ENCODE measurements around the gene ARL15. TPM values are rescaled to one million over a fixed set of nuclear protein-coding genes. Genes with fewer than 3 reads are reported as not detected.

ARL15 gene
- total RNA-seq, 1 donor from 2014 or later: 28.9 TPM

- Mint-ChIP-seq H3K27ac (no peak overlapping the region), H3K27me3 (no peaks in the 10 kb centered on the region), H3K36me3 (ENCODE audit: insufficient read depth) (peaks cover 1% of the 10 kb centered on the region), H3K4me1 (ENCODE audit: low read depth) (peaks cover 15% of the 10 kb centered on the region), H3K4me3 (ENCODE audit: low read depth) (no peak overlapping the region), H3K9me3 (ENCODE audit: low read depth) (no peaks in the 10 kb centered on the region)
- TF ChIP-seq, protein P1, sequence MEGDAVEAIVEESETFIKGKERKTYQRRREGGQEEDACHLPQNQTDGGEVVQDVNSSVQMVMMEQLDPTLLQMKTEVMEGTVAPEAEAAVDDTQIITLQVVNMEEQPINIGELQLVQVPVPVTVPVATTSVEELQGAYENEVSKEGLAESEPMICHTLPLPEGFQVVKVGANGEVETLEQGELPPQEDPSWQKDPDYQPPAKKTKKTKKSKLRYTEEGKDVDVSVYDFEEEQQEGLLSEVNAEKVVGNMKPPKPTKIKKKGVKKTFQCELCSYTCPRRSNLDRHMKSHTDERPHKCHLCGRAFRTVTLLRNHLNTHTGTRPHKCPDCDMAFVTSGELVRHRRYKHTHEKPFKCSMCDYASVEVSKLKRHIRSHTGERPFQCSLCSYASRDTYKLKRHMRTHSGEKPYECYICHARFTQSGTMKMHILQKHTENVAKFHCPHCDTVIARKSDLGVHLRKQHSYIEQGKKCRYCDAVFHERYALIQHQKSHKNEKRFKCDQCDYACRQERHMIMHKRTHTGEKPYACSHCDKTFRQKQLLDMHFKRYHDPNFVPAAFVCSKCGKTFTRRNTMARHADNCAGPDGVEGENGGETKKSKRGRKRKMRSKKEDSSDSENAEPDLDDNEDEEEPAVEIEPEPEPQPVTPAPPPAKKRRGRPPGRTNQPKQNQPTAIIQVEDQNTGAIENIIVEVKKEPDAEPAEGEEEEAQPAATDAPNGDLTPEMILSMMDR (IDR thresholded peaks at IDR 0.05; ENCODE audit: unreplicated experiment): no peak
- DNase-seq (ENCODE audit: low spot score, unreplicated experiment): no peak
These were observed 338.8 kb downstream of the ARL15 start for GRCh38 chr5:53971551-53971950.

GRCh38 chr5:53971131-53971530 is 339.2 kb downstream of the ARL15 start:
- Mint-ChIP-seq H3K27me3 (no peaks in the 10 kb centered on the region), H3K4me3 (ENCODE audit: low read depth) (no peak overlapping the region), H3K9me3 (ENCODE audit: low read depth) (no peaks in the 10 kb centered on the region), H3K27ac (no peak overlapping the region), H3K36me3 (ENCODE audit: insufficient read depth) (peaks cover 1% of the 10 kb centered on the region), H3K4me1 (ENCODE audit: low read depth) (peaks cover 15% of the 10 kb centered on the region)
- TF ChIP-seq, protein P1 (IDR thresholded peaks at IDR 0.05; ENCODE audit: unreplicated experiment): no peak
- no peak for DNase-seq (ENCODE audit: low spot score, unreplicated experiment)

DNA sequence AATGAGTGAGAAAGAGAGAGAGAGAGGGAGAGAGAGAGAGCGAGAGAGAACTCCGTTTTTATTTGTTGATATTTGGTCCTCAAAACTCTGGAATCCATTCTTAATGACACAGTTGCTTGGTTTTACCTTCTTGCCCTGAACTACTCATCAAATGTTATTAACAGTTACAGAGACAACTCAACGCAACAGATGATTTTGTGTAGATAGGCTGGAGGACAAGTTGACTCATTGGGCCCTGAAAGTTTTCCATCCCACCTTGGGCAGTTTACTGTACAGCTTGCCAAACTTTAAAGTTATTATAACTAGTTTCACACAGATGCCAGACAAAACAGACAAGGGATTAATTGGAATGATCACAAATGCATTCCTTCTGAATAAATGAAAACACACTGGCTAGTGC is 339.9 kb downstream of the ARL15 start:
- no peak overlapping the region for H3K4me3 Mint-ChIP-seq (ENCODE audit: low read depth)
- H3K36me3 Mint-ChIP-seq (ENCODE audit: insufficient read depth): peaks cover 1% of the 10 kb centered on the region
- no peaks in the 10 kb centered on the region for H3K27me3 Mint-ChIP-seq
- H3K4me1 Mint-ChIP-seq (ENCODE audit: low read depth): peaks cover 15% of the 10 kb centered on the region
- no peak overlapping the region for H3K27ac Mint-ChIP-seq
- H3K9me3 Mint-ChIP-seq (ENCODE audit: low read depth): no peaks in the 10 kb centered on the region
- DNase-seq (ENCODE audit: low spot score, unreplicated experiment): no peak
- TF ChIP-seq, protein P1 (IDR thresholded peaks at IDR 0.05; ENCODE audit: unreplicated experiment): no peak

GRCh38 chr5:53969176-53969730 is 341.1 kb downstream of the ARL15 start:
- H3K27ac Mint-ChIP-seq: no peak overlapping the region
- peaks cover 12% of the 10 kb centered on the region for H3K4me1 Mint-ChIP-seq (ENCODE audit: low read depth)
- H3K9me3 Mint-ChIP-seq (ENCODE audit: low read depth): no peaks in the 10 kb centered on the region
- H3K4me3 Mint-ChIP-seq (ENCODE audit: low read depth): no peak overlapping the region
- TF ChIP-seq, protein P1 (IDR thresholded peaks at IDR 0.05; ENCODE audit: unreplicated experiment): no peak
- no peak for DNase-seq (ENCODE audit: low spot score, unreplicated experiment)
- no peaks in the 10 kb centered on the region for H3K27me3 Mint-ChIP-seq
- peaks cover 1% of the 10 kb centered on the region for H3K36me3 Mint-ChIP-seq (ENCODE audit: insufficient read depth)

- H3K27ac Mint-ChIP-seq: no peak overlapping the region
- H3K27me3 Mint-ChIP-seq: no peaks in the 10 kb centered on the region
- H3K4me3 Mint-ChIP-seq (ENCODE audit: low read depth): no peak overlapping the region
- TF ChIP-seq, protein P1 (IDR thresholded peaks at IDR 0.05; ENCODE audit: unreplicated experiment): no peak
- H3K4me1 Mint-ChIP-seq (ENCODE audit: low read depth): no peaks in the 10 kb centered on the region
- DNase-seq (ENCODE audit: low spot score, unreplicated experiment): no peak
- H3K9me3 Mint-ChIP-seq (ENCODE audit: low read depth): no peaks in the 10 kb centered on the region
- peaks cover 1% of the 10 kb centered on the region for H3K36me3 Mint-ChIP-seq (ENCODE audit: insufficient read depth)
These were observed 344.9 kb downstream of the ARL15 start for GRCh38 chr5:53965459-53965858.
